GM12878 (cell line): ENCODE results near the gene ZNF668. TPM values are rescaled to one million over a fixed set of nuclear protein-coding genes. Genes with fewer than 3 reads are reported as not detected.

Experiments
- ATAC-seq: fragments of 200-7000 bp; cut with Tn5 transposase; 3 replicates; pipeline ENCODE4 v1.9.1; 2020; ENCODE audit warnings: mild to moderate bottlenecking, moderate library complexity
- BruUV-seq: library from RNA; stranded (reverse); fragments of 400-500 nt; replicated peaks from 2 replicates; lab custom pipeline; 2021; lab: Mats Ljungman, UMichigan
- CTCF ChIA-PET: fragments of 300-600 bp; sonication (Branson Sonifier 250); formaldehyde crosslinking; extraction: SDS; loops from one replicate; lab custom pipeline; 2021; ENCODE audit warnings: inconsistent platforms; lab: Yijun Ruan, JAX
- POLR2A ChIA-PET: fragments of 350-600 bp; formaldehyde crosslinking; extraction: SDS; loops from one replicate; lab custom pipeline; 2021; ENCODE audit warnings: inconsistent platforms; lab: Charles Lee
- RAD21 ChIA-PET: fragments of 300-600 bp; sonication (Branson Sonifier 250); formaldehyde crosslinking; loops from one replicate; lab custom pipeline; 2023; ENCODE audit warnings: antibody characterized with exemption; ENCODE audit not compliant: unreplicated experiment; lab: Charles Lee
- SMC1A ChIA-PET: fragments of 300-600 bp; sonication (Branson Sonifier 250); formaldehyde crosslinking; loops from one replicate; lab custom pipeline; 2023; ENCODE audit not compliant: unreplicated experiment, uncharacterized antibody; lab: Charles Lee
- DNase-seq: peaks from one replicate; pipeline ENCODE4 v3.0.0-alpha.2; 2011; ENCODE audit warnings: low read depth, low spot score
- FAIRE-seq: peaks from 3 replicates; lab custom pipeline; 2011; peaks lifted over from hg19 to GRCh38; lab: Jason Lieb, UNC
- H2AFZ ChIP-seq: 2 replicates; pipeline ENCODE4 v1.6.0; 2011; ENCODE audit warnings: low read depth, low read length, control low read depth; ENCODE audit not compliant: control insufficient read depth
- H3K27ac ChIP-seq: 2 replicates; pipeline ENCODE4 v1.5.1; 2011; ENCODE audit warnings: control low read depth; ENCODE audit not compliant: control insufficient read depth, insufficient read depth
- H3K27me3 ChIP-seq, 2 experiments: replicated peaks in 1 of 2; 2 replicates each; pipeline versions ENCODE4 v1.6.0 to v1.6.1; 2011; ENCODE audit warnings: low read length in 1 of 2; ENCODE audit not compliant: control insufficient read depth in 2 of 2, insufficient read depth in 2 of 2
- H3K36me3 ChIP-seq, 2 experiments: 2 replicates each; pipeline ENCODE4 v1.5.1; 2011; ENCODE audit warnings: low read length in 1 of 2; ENCODE audit not compliant: control insufficient read depth in 2 of 2, insufficient read depth in 2 of 2
- H3K4me1 ChIP-seq: 2 replicates; pipeline ENCODE4 v1.6.1; 2011; ENCODE audit warnings: mild to moderate bottlenecking, low read length, moderate library complexity, mixed read lengths; ENCODE audit not compliant: control insufficient read depth, insufficient read depth
- H3K4me2 ChIP-seq: 2 replicates; pipeline ENCODE4 v1.6.0; 2011; ENCODE audit warnings: control low read depth; ENCODE audit not compliant: control insufficient read depth, insufficient read depth
- H3K4me3 ChIP-seq: fragments of 200-600 bp; sonication (generic); 2 replicates; pipeline ENCODE4 v1.5.1; 2016
- H3K79me2 ChIP-seq: 2 replicates; pipeline ENCODE4 v1.6.0; 2011; ENCODE audit warnings: low read length; ENCODE audit not compliant: control insufficient read depth, insufficient read depth
- H3K9ac ChIP-seq: 2 replicates; pipeline ENCODE4 v1.8.0; 2011; ENCODE audit warnings: low read length, control low read depth, mixed read lengths; ENCODE audit not compliant: control insufficient read depth, insufficient read depth
- H3K9me3 ChIP-seq: replicated peaks from 3 replicates; pipeline ENCODE4 v1.5.1; 2011; ENCODE audit warnings: mild to moderate bottlenecking, low read length; ENCODE audit not compliant: control insufficient read depth, insufficient read depth
- H4K20me1 ChIP-seq: 2 replicates; pipeline ENCODE4 v1.6.0; 2011; ENCODE audit not compliant: control insufficient read depth, insufficient read depth
- BMI1 ChIP-seq: fragments of 450-650 bp; IDR thresholded peaks from 2 replicates; pipeline ENCODE4 v1.6.1; 2016; ENCODE audit warnings: mild to moderate bottlenecking, moderate library complexity, borderline replicate concordance
- ETV6 ChIP-seq, 2 experiments: fragments of 450-650 bp in 1 of 2; IDR thresholded peaks in 1 of 2; conservative IDR thresholded peaks in 1 of 2; 2 replicates each; pipeline ENCODE4 v1.6.1; 2014; ENCODE audit warnings: antibody characterized with exemption in 1 of 2, borderline replicate concordance in 1 of 2, low read depth in 1 of 2, mild to moderate bottlenecking in 1 of 2, moderate library complexity in 1 of 2
- MXI1 ChIP-seq: fragments of 150-350 bp; IDR thresholded peaks from 2 replicates; pipeline ENCODE4 v1.6.1; 2011; ENCODE audit warnings: low read depth, mild to moderate bottlenecking, inconsistent platforms, low read length, improper control_type of control experiment
- SIX5 ChIP-seq: IDR thresholded peaks from 2 replicates; pipeline ENCODE4 v1.6.1; 2011; ENCODE audit warnings: mild to moderate bottlenecking, low read depth, low read length, moderate library complexity; ENCODE audit not compliant: severe bottlenecking
- TCF7 ChIP-seq: IDR thresholded peaks from 2 replicates; pipeline ENCODE4 v1.6.1; 2014; ENCODE audit warnings: antibody characterized with exemption, borderline replicate concordance
- WRNIP1 ChIP-seq: IDR thresholded peaks from 2 replicates; pipeline ENCODE4 v1.6.1; 2011; ENCODE audit warnings: low read depth, low read length, improper control_type of control experiment, borderline replicate concordance
- ZNF384 ChIP-seq: IDR thresholded peaks from 2 replicates; pipeline ENCODE4 v1.6.1; 2012; ENCODE audit warnings: low read depth, mild to moderate bottlenecking, low read length, improper control_type of control experiment, borderline replicate concordance
- WGBS: methylation state at CpG from one replicate; pipeline ENCODE4 v1.1.6; 2016; ENCODE audit warnings: low lambda C conversion rate; ENCODE audit not compliant: insufficient replicate concordance, insufficient coverage; ENCODE audit errors: missing lambda C conversion rate; 5-methylcytosine and 5-hydroxymethylcytosine counted together
- in situ Hi-C: fragments of 300-500 bp; cut with MboI; formaldehyde crosslinking; loops from 9 replicates; pipeline ENCODE4 v1.14.3; 2018; ENCODE audit warnings: mixed read lengths
- intact Hi-C: fragments of 100-400 bp; cut with micrococcal nuclease; formaldehyde crosslinking; loops from one replicate; pipeline ENCODE4 v1.14.2; 2022; ENCODE audit not compliant: unreplicated experiment
- polyA plus RNA-seq, 11 experiments: library from polyadenylated mRNA; depleted of rRNA in 4 of 11; unstranded in 6 of 11; stranded (reverse) in 5 of 11; fragments of >200 nt; fragmentation: Nextera tagmentation in 4 of 11; fragmentation: Illumina TruSeq in 1 of 11; extraction: Ambion mirVana in 4 of 11; extraction: Trizol in 1 of 11; gene quantifications; 1 replicate in 1 of 11; 2 replicates in 10 of 11; pipeline versions ENCODE4 v1.2.1 to v1.2.3, GENCODE V29; 2011 to 2016; ENCODE audit warnings: inconsistent platforms in 2 of 11, missing spikeins in 2 of 11, low read depth in 1 of 11
- total RNA-seq, 4 experiments: library from RNA; depleted of rRNA in 3 of 4; stranded (reverse); fragments of >200 nt in 3 of 4; fragmentation: Illumina TruSeq in 1 of 4; extraction: Trizol in 1 of 4; gene quantifications; 2 replicates each; pipeline versions ENCODE4 v1.2.1 to v1.2.3, GENCODE V29; 2013 to 2021

Gene ZNF668
- total and polyA plus RNA-seq, 10 of the 15 experiments (the other 5 are each of a cell fraction or from before 2014, with no cell fraction given): 0.05 to 20.7 (median 10.0) TPM; not detected in 1

GRCh38 chr16:31063843-31064611 lies 10.0 kb downstream of the ZNF668 start (continued):
- no peak for TF ChIP-seq TCF7
- no peak for TF ChIP-seq SIX5
- TF ChIP-seq MXI1: no peak
- no peak for TF ChIP-seq ZNF384
- no peak for TF ChIP-seq BMI1

DNA sequence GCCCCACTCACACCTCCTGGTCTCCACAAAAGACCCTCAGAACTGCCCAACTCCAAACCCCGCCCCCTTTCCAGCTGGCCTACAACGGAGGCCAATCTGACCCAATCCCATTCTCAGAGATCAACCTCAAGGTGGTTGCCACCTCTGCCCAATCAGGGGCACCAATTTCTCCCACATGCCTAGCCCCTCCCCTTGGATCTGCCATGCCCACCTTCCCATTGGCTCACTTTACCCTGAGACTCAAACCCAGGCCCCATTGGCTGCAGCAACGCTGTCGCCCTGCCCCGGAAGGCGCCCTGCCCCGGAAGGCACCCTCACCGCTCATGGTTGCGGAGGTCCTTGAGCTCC lies 10.6 kb downstream of the ZNF668 start:
- Histone ChIP-seq H3K9ac (no peak overlapping the region), H2AFZ (no peak overlapping the region), H4K20me1 (no peaks in the 10 kb centered on the region), H3K9me3 (no peaks in the 10 kb centered on the region), H3K4me1 (no peaks in the 10 kb centered on the region), H3K4me2 (no peak overlapping the region), H3K79me2 (peaks cover 6% of the 10 kb centered on the region), H3K4me3 (no peak overlapping the region), H3K36me3 (peaks cover 11 to 23% of the 10 kb centered on the region in 2 experiments), H3K27me3 (no peaks in the 10 kb centered on the region), H3K27ac (no peak overlapping the region)
- 98% methylated on average over 9 of the region's 9 CpGs for WGBS
- BruUV-seq: no TSS peak
- SMC1A ChIA-PET: no interaction called here
- DNase-seq (no peak), FAIRE-seq (no peak), ATAC-seq (no peak)
- TF ChIP-seq ETV6 (conservative IDR thresholded peaks at IDR 0.05 in 1 of 2, IDR thresholded peaks at IDR 0.05 in 1 of 2; ENCODE audit: borderline replicate concordance in 1 of 2, low read depth in 1 of 2) (no peak), WRNIP1 (no peak)
- intact Hi-C loops (no loop called here), in situ Hi-C loops (no loop called here)
- RAD21 ChIA-PET: no interaction called here
- CTCF ChIA-PET: no interaction called here
- POLR2A ChIA-PET: interaction anchor here (0.6 kb wide), 2 partner anchors 7 to 234 kb away, joined by 5 to 6 read pairs; no protein-coding TSS in a partner anchor
